DND-41 (cell line): ENCODE results near the gene KCNQ5.

ENCODE experiments used
- ATAC-seq: fragments of 200-7000 bp; cut with Tn5 transposase; 3 replicates; pipeline ENCODE4 v1.9.1; 2021; ENCODE audit warnings: low read depth; ENCODE audit not compliant: insufficient read depth
- DNase-seq: peaks from one replicate; pipeline ENCODE4 v3.0.0-alpha.2; 2020
- H2AFZ ChIP-seq: 2 replicates; pipeline ENCODE4 v1.6.0; 2012; ENCODE audit warnings: low read depth, low read length
- H3K27ac ChIP-seq: 2 replicates; pipeline ENCODE4 v1.5.1; 2012; ENCODE audit warnings: low read length, inconsistent platforms
- H3K27me3 ChIP-seq: fragments of 200-600 bp; sonication (generic); 2 replicates; pipeline ENCODE4 v1.6.0; 2012; ENCODE audit warnings: low read length, mild to moderate bottlenecking, inconsistent platforms; ENCODE audit not compliant: insufficient read depth, poor library complexity
- H3K36me3 ChIP-seq: 2 replicates; pipeline ENCODE4 v1.5.1; 2012; ENCODE audit warnings: low read length, inconsistent platforms; ENCODE audit not compliant: insufficient read depth
- H3K4me1 ChIP-seq: 2 replicates; pipeline ENCODE4 v1.5.1; 2012; ENCODE audit warnings: mild to moderate bottlenecking, low read length; ENCODE audit not compliant: insufficient read depth
- H3K4me2 ChIP-seq: 2 replicates; pipeline ENCODE4 v1.6.0; 2012; ENCODE audit warnings: mild to moderate bottlenecking, moderate library complexity, low read length, inconsistent platforms; ENCODE audit not compliant: insufficient read depth
- H3K4me3 ChIP-seq, 2 experiments: fragments of 200-600 bp in 1 of 2; shearing (Covaris generic) in 1 of 2; 2 replicates each; pipeline ENCODE4 v1.5.1; 2012 to 2016; ENCODE audit warnings: inconsistent platforms in 2 of 2, low read length in 2 of 2, mild to moderate bottlenecking in 2 of 2, low read depth in 1 of 2, moderate library complexity in 1 of 2
- H3K79me2 ChIP-seq: 2 replicates; pipeline ENCODE4 v1.6.0; 2012; ENCODE audit warnings: low read length, inconsistent platforms; ENCODE audit not compliant: insufficient read depth
- H3K9ac ChIP-seq: 2 replicates; pipeline ENCODE4 v1.6.0; 2012; ENCODE audit warnings: low read depth, mild to moderate bottlenecking, inconsistent platforms, low read length, moderate library complexity
- H3K9me3 ChIP-seq: 2 replicates; pipeline ENCODE4 v1.5.1; 2012; ENCODE audit warnings: low read length, moderate library complexity, mild to moderate bottlenecking, inconsistent platforms; ENCODE audit not compliant: insufficient read depth, severe bottlenecking
- H4K20me1 ChIP-seq: 2 replicates; pipeline ENCODE4 v1.6.0; 2012; ENCODE audit warnings: low read length; ENCODE audit not compliant: insufficient read depth
- EZH2 ChIP-seq: IDR thresholded peaks from 3 replicates; pipeline ENCODE4 v1.6.1; 2012; ENCODE audit warnings: borderline replicate concordance, low read depth, mild to moderate bottlenecking, moderate library complexity, low read length, inconsistent platforms; ENCODE audit not compliant: severe bottlenecking
- TF ChIP-seq, protein P1 (sequence below): IDR thresholded peaks from 2 replicates; pipeline ENCODE4 v1.5.1; 2012; ENCODE audit warnings: borderline replicate concordance, low read length, moderate library complexity, mild to moderate bottlenecking; ENCODE audit not compliant: poor library complexity, severe bottlenecking; ENCODE audit errors: extremely low read depth

Gene KCNQ5

DNA sequence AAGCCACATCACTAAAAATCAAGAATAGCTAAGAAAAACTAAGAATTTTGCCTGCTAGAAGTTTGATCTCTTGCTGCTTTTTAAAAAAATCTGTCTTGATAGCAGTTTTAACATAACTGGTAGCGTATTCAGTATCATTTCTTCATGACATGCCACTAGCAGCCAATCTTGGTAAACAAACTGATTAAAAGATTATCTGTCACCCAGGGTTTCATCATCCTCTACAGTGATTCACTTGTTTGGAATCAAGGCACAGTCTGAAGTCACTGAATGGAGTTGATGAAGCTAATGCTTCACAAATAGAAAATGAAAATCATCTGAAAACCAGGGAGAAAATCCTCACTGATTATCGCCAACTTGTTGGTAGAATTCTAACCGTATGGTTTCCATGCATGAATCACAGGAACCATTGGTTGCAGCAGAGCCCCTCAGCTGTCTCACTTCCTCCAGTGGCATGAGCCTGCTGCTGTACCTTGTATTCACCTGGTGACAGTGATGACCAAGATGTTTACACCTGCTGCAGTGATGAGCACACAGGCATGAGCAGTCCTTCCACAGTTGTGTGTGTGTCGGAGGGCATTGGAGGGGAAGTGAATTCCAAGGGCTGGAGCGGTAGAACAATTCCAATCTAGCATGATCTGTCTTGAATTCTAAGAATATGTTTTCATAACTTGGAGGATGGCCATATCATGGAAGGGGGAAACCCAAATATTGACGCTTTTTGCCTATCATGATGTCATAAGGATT is 328.4 kb downstream of the KCNQ5 start:
- H3K4me1 ChIP-seq, result no peaks in the 10 kb centered on the region
- no peak overlapping the region for H3K27ac ChIP-seq
- no peak overlapping the region for H3K4me3 ChIP-seq
- H2AFZ ChIP-seq, result no peak overlapping the region
- ATAC-seq (no peak), DNase-seq (no peak)
- H3K9me3 ChIP-seq, result no peaks in the 10 kb centered on the region
- H4K20me1 ChIP-seq, result no peaks in the 10 kb centered on the region
- TF ChIP-seq EZH2, result no peak
- TF ChIP-seq, protein P1, sequence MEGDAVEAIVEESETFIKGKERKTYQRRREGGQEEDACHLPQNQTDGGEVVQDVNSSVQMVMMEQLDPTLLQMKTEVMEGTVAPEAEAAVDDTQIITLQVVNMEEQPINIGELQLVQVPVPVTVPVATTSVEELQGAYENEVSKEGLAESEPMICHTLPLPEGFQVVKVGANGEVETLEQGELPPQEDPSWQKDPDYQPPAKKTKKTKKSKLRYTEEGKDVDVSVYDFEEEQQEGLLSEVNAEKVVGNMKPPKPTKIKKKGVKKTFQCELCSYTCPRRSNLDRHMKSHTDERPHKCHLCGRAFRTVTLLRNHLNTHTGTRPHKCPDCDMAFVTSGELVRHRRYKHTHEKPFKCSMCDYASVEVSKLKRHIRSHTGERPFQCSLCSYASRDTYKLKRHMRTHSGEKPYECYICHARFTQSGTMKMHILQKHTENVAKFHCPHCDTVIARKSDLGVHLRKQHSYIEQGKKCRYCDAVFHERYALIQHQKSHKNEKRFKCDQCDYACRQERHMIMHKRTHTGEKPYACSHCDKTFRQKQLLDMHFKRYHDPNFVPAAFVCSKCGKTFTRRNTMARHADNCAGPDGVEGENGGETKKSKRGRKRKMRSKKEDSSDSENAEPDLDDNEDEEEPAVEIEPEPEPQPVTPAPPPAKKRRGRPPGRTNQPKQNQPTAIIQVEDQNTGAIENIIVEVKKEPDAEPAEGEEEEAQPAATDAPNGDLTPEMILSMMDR, result no peak
- H3K27me3 ChIP-seq, result no peaks in the 10 kb centered on the region
- no peak overlapping the region for H3K9ac ChIP-seq
- H3K4me2 ChIP-seq, result no peak overlapping the region
- H3K36me3 ChIP-seq, result no peaks in the 10 kb centered on the region
- H3K79me2 ChIP-seq, result no peaks in the 10 kb centered on the region

DNA sequence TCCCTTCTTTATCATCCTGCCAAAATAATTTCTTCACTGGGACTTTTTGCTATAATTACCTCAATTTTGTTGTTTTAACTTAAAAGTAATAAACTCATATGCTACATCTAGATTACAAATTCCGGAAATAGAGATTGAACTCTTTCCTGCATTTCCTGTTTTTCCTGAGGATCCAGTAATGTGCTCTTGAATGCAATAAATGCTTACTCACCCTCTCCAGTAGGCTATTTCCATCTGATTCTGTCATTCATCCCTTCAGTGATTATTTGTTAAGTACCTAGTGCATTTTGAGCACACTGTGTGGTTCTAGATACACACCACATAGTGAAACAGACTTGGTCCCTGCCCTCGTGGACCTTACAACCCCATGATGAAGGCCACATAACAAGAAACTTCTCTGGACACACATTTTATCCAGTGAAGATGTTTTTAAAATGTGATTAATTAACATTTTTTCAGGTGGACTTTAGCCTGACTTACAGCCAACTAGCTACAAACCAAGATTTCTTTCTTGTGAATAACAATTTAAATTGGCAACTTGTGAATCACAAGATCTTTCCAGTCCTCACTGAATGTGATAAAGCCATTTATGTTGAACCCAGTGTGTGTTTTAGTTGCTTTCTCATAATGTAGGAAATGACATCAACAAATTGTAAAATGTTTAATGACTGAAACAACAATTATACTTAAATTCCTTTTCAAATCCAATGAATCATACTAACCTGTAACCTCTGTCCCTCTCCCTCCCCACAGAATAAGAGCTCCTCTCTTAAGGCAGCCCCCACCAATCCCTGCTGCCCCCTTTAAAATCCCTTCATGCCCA is 331.2 kb downstream of the KCNQ5 start:
- Histone ChIP-seq H3K27ac (no peak overlapping the region), H3K4me1 (no peaks in the 10 kb centered on the region), H3K9me3 (no peaks in the 10 kb centered on the region), H3K4me3 (no peak overlapping the region), H3K36me3 (no peaks in the 10 kb centered on the region), H3K27me3 (no peaks in the 10 kb centered on the region), H4K20me1 (no peaks in the 10 kb centered on the region), H3K79me2 (no peaks in the 10 kb centered on the region), H2AFZ (no peak overlapping the region), H3K9ac (no peak overlapping the region), H3K4me2 (no peak overlapping the region)
- DNase-seq, result no peak
- no peak for TF ChIP-seq EZH2
- TF ChIP-seq, protein P1, result no peak
- no peak for ATAC-seq

DNA sequence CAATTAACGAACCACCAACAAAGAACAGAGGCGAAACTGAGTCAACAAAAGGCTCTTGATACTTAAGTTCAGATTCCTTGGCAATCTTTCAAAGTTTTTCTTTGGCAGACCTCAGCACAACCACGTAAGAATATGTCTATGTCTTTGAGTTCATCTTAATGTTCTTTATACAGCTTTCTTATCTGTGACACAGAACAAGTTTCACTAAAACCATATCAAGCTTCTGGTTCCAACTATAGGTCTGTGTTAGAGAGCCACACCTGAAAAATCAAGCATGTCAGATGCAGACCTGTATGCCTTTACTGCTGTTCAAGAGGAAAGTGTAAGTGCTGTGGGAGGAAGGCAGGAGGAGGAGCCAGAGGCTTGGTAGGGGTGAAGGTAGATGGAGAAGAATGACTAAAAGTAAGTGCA is 332.1 kb downstream of the KCNQ5 start:
- H4K20me1 ChIP-seq, result no peaks in the 10 kb centered on the region
- no peak for TF ChIP-seq EZH2
- TF ChIP-seq, protein P1, result no peak
- H3K4me1 ChIP-seq, result no peaks in the 10 kb centered on the region
- no peaks in the 10 kb centered on the region for H3K79me2 ChIP-seq
- no peak overlapping the region for H3K4me3 ChIP-seq
- no peaks in the 10 kb centered on the region for H3K9me3 ChIP-seq
- H3K36me3 ChIP-seq, result no peaks in the 10 kb centered on the region
- H2AFZ ChIP-seq, result no peak overlapping the region
- DNase-seq (no peak), ATAC-seq (no peak)
- no peak overlapping the region for H3K27ac ChIP-seq
- H3K27me3 ChIP-seq, result no peaks in the 10 kb centered on the region
- no peak overlapping the region for H3K9ac ChIP-seq
- H3K4me2 ChIP-seq, result no peak overlapping the region
